ENCODE measurements around the gene DTYMK.
"Not testable (repeated sequence)": the region's sequence is repeated elsewhere in the genome, so short reads cannot be mapped to it uniquely, and the experiment has no call there.

DNA sequence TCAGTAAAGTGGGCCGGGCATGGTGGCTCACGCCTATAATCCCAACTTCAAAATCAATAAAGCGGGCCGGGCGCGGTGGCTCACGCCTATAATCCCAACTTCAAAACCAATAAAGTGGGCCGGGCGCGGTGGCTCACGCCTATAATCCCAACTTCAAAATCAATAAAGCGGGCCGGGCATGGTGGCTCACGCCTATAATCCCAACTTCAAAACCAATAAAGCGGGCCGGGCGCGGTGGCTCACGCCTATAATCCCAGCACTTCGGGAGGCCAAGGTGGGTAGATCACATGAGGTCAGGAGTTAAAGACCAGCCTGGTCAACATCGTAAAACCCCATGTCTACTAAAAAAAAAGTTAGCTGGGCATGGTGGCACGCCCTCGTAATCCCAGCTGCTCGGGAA, 23.9 kb downstream of the DTYMK start:
- TF ChIP-seq, protein P1, sequence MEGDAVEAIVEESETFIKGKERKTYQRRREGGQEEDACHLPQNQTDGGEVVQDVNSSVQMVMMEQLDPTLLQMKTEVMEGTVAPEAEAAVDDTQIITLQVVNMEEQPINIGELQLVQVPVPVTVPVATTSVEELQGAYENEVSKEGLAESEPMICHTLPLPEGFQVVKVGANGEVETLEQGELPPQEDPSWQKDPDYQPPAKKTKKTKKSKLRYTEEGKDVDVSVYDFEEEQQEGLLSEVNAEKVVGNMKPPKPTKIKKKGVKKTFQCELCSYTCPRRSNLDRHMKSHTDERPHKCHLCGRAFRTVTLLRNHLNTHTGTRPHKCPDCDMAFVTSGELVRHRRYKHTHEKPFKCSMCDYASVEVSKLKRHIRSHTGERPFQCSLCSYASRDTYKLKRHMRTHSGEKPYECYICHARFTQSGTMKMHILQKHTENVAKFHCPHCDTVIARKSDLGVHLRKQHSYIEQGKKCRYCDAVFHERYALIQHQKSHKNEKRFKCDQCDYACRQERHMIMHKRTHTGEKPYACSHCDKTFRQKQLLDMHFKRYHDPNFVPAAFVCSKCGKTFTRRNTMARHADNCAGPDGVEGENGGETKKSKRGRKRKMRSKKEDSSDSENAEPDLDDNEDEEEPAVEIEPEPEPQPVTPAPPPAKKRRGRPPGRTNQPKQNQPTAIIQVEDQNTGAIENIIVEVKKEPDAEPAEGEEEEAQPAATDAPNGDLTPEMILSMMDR (IDR thresholded peaks at IDR 0.05) = not testable (repeated sequence)
- not testable (repeated sequence) for TF ChIP-seq POLR2A (IDR thresholded peaks at IDR 0.05)
